HG03354 (cell line): ENCODE results near the gene PITPNC1.
A peak's percentile ranks its signal among the peaks of the same experiment; 100 is the strongest.
"Not testable (repeated sequence)": the region's sequence is repeated elsewhere in the genome, so short reads cannot be mapped to it uniquely, and the experiment has no call there.

ENCODE experiments used
- ATAC-seq: cut with Tn5 transposase; IDR thresholded peaks from one replicate; pipeline ENCODE4 v1.9.1; 2021; ENCODE audit warnings: mild to moderate bottlenecking; ENCODE audit not compliant: unreplicated experiment, poor library complexity, severe bottlenecking

Gene PITPNC1

DNA sequence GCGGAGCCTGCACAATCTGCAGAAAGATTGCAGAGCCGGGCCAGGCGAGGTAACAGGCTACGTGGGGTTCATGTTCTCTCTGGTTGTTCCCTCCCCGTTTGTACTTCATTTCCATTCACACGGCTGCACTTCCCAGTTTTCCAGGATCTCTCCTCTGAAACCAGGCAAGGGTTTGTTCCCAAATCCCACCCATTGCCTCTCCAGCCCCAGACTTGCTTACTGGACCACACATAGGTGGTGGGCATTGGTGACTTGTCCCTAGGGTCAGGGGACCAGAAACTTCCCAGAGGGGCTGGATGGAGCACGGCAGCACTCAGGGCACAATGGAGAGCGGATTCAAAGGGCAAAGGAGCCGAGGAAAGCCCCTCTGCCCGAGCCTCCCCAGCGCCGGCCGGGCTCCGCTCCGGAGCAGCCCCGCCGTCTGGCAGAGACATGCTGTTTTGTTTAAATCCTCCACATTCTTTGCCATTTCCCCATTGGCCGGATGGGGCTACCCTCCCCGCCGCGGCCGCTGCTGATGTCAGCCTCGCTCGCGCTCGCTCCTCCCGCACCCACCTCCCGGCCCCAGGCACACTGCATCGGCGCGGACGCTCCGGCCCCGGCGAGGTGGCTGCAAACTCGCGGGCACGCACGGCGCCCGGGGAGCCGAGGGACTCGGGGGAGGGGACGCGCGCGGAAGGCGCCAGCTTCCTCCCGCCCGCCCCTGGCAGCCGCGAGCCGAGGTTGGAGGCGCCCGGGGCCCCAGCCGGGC, at the start of gene PITPNC1:
PITPNC1 (plus strand) TSS at position 545 of the 751 bp plus-strand sequence.
- ATAC-seq = peak; percentile 75

DNA sequence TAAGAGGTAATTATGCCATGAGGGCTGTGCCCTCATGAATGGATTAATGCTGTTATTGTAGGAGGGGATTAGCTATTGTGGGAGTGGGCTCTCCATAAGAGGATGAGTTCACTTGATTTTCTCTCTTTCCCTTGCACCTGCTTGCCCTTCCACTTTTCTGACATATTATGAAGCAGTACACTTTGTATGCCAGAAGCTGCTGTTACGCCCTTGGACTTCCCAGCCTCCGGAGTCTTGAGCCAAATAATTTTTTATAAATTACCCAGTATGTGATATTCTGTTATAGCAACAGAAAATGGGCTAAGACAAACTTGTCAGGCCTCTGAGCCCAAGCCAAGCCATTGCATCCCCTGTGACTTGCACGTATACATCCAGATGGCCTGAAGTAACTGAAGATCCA, 49.1 kb upstream of the PITPNC1 start:
- ATAC-seq = no peak

DNA sequence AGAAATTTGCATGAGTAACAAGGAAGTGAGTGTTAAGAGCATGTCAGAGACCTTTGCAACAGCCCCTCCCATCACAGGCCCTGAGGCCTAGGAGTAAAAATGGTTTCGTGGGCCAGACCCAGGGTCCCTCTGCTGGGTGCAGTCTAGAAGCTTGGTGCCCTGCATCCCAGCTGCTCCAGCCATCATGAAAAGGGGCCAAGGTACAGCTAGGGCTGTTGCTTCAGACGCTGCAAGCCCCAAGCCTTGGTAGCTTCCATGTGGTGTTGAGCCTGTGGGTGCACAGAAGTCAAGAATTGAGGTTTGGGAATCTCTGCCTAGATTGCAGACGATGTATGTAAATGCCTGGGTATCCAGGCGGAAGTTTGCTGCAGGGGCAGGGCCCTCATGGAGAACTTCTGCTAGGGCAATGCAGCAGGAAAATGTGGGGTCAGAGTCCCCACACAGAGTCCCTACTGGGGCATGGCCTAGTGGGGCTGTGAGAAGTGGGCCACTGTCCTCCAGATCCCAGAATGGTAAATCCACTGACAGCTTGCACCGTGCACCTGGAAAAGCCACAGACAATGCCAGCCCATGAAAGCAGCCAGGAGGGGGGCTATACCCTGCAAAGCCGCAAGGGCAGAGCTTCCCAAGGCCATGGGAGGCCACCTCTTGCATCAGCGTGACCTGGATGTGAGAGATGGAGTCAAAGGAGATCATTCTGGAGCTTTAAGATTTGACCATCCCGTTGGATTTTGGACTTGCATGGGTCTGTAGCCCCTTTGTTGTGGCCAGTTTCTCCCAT, 45.5 kb upstream of the PITPNC1 start:
- ATAC-seq = not testable (repeated sequence)

DNA sequence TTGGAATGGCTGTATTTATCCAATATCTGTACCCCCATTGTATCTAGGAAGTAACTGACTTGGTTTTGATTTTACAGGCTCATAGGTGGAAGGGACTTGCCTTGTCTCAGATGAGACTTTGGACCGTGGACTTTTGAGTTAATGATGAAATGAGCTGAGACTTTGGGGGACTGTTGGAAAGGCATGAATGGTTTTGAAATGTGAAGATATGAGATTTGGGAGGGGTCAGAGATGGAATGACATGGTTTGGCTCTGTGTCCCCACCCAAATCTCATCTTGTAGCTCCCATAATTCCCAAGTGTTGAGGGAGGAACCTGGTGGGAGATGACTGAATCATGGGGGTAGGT, 44.9 kb upstream of the PITPNC1 start:
- not testable (repeated sequence) for ATAC-seq

DNA sequence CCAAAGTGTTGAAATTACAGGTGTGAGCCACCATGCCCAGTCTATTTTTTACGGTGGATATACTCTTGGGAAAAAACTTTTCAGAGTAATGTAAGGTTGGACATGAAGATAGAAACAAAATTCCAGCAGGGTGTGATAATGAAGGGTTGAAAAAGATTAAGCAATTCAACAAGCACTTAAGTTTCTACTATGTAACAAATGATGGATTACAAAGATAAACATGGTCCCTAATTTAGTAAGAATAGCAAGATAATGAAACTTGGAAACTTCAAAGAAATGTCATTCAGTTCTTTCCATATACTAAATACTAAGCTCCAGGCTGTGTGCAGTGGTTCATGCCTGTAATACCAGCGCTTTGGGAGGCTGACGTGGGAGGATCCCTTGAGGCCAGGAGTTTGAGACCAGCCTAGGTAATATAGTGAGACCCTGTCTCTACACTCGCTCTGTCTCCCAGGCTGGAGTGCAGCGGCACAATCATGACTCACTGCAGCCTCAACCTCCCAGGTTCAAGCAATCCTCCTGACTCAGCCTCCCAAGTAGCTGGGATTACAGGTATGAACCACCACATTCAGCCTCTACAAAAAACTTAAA, 41.7 kb upstream of the PITPNC1 start:
- ATAC-seq = no peak

DNA sequence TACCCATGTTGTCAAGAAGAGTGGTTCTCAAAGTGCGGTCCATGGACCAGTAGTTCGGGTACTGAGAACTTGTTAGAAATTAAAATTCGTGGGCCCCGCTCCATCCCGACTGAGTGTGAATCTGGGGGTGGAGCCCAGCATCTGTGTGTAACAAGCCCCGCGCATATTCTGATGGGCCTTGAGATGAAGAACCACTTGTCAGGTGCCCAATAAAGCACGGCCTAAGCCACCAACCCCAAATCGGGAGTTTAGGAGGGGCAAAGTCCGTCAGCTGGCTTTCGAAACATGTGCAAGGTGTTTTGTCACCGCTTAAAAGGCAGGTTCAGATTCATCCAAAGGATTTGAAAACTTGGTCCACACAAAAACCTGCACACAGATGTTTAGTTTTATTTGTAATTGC, 40.2 kb upstream of the PITPNC1 start:
- ATAC-seq = no peak

DNA sequence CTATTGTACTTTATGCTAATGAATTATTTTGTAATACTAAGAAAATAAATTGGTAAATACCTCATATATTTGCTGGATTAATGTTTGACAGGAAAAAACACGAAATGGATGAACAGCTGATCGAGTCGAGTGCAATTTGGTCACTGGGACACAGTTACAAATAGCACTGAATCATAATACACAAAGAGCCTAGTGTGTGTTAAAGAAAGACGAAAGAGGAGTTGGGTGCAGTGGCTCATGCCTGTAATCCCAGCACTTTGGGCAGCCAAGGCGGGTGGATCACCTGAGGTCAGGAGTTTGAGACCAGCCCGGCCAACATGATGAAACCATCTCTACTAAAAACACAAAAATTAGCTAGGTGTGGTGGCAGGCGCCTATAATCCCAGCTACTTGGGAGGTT, 38.7 kb upstream of the PITPNC1 start:
- not testable (repeated sequence) for ATAC-seq

DNA sequence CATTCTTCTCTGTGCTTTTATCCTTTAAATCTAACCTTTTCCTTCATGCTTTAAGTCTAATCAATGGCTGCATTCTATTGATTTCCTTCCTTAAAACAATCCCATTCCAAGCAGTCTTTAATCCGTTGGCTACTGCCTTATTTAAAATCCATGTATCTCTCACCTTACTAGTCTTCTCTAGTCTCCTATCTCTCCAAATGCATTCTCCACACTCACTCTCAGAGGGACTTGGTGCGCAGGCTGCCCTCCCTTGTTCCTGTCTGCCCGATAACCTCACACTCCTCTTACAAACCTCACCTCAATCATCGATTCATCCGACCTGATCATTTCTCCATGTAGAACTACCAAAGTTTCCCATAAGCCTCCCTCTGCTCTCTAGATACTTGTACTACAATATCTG, 33.8 kb upstream of the PITPNC1 start:
- no peak for ATAC-seq

DNA sequence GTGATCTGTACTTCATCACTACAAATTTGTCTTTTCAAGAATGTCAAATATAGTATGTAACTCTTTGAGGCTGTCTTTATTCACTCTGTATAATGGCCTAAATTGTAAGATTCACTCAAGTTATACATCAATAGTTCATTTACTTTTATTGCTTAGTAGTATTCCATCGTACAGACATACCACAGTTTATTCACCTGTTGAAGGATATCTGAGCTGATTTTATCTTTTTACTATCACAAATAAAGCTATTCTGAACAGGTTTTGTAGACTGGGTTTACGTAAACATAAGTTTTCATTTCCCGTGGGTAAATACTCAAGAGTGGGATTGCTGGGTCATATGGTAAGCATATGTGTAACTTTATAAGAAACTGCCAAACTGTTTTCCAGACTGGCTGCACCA, 29.3 kb upstream of the PITPNC1 start:
- ATAC-seq = no peak

DNA sequence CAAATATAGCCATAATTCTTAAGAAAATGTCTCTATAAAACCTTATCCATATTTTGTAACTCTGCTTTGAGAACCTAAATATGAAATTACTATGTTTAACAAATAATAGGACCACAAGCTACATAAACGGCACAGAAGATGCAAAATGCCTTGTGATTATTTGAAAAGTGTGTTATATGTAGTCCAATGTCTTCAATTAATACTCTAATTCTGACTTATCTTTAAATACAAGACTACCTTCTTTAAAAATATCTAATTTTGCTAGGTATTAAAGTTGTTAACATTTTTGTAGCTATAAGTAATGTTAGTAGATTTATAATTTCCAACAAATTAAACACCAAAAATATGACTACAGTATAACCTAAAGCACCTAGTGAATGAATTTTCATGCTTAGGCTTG, 27.7 kb upstream of the PITPNC1 start:
- no peak for ATAC-seq

DNA sequence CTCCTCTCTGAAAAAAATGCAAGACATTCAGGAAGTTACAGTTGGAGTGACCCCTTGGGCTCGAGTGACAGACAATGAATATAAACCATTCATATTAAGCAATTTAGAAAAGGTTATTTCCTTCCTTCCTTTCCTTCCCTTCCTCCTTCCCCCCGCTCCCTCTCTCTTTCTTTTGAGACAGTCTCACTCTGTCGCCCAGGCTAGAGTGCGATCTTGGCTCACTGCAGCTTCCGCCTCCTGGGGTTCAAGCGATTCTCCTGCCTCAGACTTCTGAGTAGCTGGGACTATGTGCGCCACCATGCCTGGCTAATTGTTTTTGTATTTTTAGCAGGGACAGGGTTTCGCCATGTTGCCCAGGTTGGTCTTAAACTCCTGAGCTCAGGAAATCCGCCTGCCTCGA, 23.9 kb upstream of the PITPNC1 start:
- no peak for ATAC-seq

DNA sequence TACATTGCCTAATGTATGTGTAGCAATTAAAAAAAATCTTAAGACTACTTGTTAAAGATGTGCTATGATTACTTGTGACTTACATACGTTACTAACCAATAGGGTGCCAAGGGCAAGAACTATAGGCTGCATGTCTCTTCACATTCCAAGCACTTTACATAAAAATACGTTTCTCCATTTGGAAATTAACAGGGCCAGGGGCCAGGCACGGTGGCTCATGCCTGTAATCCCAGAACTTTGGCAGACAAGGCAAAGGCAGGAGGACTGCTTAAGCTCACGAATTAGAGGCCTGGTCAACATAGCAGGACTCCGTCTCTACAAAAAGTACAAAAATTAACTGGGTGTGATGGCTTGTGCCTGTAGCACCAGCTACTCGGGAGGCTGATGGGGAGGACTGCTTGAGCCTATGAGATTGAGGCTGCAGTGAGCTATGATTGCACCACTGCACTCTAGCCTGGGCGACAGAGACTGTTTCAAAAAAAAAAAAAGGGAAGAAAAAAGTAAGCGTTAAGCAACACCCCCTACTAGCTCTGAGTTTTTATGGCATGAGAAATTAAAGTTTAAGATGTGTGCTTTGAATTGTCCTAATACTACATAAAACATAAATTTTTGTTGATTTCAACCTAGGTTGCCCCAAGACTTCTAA, 23.0 kb upstream of the PITPNC1 start:
- no peak for ATAC-seq

DNA sequence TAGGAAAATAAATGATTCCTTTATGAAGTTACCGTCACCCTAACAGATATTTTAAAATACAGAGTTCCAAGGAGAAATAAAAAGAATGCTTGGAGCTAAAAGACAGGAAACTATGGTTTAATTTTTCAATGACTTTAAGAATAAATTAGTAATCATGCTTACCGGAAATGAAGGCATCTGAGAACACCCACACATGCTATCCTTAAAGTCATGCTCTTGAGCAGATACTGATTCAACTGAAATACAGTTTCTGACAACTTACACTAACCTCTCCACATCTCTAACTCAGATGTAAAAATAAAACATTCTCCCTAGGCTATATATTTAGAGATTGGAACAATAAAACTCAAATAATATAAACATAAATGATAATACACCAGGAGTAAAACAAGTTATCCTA, 18.5 kb upstream of the PITPNC1 start:
- ATAC-seq = no peak

DNA sequence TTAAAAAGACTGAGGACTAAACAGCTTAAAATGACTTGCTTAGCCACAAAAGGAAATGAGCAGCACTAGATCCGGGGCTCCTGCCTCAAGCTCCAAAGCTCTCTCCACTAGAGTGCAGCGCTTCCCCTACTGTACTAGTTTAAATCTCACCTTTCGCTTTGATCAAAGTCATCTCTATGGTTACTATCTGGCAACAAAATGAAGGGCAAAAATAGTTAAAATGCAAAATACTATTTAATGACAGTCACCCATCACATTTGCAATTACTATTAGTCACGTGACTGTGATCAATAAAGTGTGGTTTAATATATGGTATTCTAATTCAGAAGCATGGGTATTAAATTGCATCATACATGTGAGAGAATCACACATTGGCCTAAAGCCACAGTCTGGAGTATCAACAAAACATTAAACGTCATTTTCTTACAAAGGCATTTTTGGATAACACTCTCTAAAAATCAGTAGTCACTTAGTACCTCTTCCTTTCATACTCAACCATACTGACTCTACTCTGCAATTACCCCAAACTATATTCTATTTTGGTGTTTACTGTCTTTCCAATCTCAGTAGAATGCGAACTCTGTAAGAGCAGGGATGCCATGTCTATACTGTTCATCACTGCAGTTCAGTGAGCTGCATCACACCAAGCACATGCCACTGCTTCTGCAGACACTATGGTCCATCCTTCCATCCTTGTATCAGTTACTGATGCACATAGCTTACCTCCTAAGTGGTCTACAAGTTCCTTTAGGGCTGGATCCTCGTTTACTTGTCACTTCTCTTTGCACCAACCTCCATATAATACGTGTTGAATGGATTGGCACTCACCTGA, 16.9 kb upstream of the PITPNC1 start:
- ATAC-seq = no peak

DNA sequence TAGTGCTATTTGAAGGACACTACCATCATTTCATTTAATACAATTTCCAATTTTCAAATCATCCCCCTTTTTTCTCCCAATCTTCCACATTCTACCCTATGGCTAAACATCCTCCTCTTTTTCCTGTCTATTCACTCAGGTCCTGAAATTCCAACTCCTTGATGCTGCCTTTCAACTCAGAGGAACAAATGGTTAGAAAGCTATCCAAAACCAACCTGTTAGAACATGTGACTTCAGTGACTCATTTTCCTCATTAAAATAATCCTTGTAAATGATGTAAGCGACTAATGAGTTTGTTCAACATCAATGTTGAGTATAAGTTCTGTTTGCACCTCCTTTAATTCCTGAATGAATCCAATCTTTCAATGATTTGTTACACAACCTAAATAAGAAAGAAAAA, 16.2 kb upstream of the PITPNC1 start:
- ATAC-seq = no peak

DNA sequence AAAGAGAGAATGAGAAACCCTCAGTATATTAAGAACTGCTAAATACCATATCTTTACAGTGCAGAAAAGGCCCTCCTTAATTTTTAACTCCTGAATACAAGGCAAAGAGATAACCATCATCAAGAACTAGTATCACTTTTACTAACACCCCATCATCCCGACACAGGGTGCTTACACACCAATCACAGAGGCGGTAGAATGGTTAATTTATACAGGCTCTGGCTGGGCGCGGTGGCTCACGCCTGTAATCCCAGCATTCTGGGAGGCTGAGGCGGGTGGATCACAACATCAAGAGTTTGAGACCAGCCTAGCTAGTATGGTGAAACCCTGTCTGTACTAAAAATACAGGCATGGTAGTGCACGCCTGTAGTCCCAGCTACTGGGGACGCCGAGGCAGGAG, 14.9 kb upstream of the PITPNC1 start:
- ATAC-seq = no peak

DNA sequence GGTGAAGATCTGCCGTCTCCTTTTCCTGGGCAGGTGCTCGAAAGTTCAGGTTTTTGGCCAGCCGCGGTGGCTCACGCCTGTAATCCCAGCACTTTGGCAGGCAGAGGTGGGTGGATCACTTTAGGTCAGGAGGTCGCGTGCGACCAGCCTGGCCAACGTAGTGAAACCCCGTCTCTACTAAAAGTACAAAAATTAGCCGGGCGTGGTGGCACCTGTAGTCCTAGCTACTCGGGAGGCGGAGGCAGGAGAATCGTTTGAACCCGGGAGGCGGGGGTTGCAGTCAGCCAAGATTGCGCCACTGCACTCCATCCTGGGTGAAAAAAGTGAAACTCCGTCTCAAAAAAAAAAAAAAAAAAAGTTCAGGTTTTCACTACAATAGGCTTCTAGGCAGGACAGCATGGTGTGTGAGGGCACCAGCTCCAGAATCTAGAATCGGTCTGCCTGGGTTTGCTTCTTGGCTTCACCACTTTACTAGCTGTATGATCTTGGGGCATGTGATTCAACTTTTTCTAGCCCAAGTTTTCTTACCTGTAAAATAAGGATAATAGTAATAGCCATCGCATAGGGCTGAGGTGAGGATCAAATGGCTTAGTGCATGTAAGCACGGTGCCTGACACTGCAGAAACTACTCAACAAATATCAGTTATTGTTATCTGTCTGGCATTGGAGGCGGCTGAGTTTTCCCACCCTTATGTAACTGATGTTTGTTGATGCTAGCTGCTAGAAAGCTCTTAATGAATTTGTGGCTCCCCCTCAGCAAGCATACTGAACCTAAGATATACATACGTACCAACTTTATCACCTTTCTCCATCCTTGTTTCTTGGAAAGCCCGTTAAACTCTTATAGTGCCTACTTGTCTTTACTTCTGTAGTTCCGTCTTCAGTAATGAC, 12.0 kb upstream of the PITPNC1 start:
- no peak for ATAC-seq

DNA sequence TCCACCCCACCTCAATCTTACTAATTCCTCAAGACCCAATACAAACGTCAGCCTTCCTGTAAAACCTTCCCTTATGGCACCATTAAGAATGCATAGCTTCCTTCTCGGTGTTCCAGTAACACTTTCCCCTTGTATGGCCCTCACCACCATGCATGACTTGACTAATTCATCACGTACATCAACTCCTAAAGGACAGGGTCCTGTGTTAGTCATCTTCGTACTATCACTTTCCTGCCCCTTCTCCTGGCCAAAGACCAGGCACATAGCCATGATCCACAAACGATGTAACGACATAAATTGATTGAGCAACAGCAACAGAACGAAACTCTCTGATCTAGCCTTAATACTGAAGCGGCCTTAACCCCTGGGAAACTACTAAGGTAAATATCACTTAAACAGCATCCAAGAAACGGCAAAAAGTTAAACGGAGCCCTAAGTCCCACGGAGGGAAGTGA, 11.3 kb upstream of the PITPNC1 start:
- ATAC-seq = peak; percentile 14
